GM23338 (cell line): ENCODE data around the gene CTF1. TPM values are rescaled to one million over a fixed set of nuclear protein-coding genes. Genes with fewer than 3 reads are reported as not detected.

Experiments used
- ATAC-seq: fragments of 200-7000 bp; cut with Tn5 transposase; 3 replicates; pipeline ENCODE4 v1.9.1; 2020
- DNase-seq: peaks from one replicate; pipeline ENCODE4 v3.0.0-alpha.2; 2015; ENCODE audit warnings: low spot score
- H2AFZ ChIP-seq: fragments of 200-600 bp; sonication (generic); 2 replicates; pipeline ENCODE4 v1.8.0; 2016; ENCODE audit warnings: antibody characterized with exemption, mild to moderate bottlenecking, moderate library complexity
- H3F3A ChIP-seq: fragments of 200-600 bp; sonication (generic); replicated peaks from 2 replicates; pipeline ENCODE4 v1.8.0; 2017; ENCODE audit warnings: antibody characterized with exemption, mixed run types, low read depth
- H3K27ac ChIP-seq: fragments of 200-600 bp; sonication (generic); 2 replicates; pipeline ENCODE4 v1.6.1; 2016; ENCODE audit warnings: low read depth
- H3K27me3 ChIP-seq: fragments of 200-600 bp; sonication (generic); 2 replicates; pipeline ENCODE4 v1.8.0; 2016; ENCODE audit warnings: mild to moderate bottlenecking, mixed run types, moderate library complexity; ENCODE audit not compliant: insufficient read depth
- H3K36me3 ChIP-seq: fragments of 200-600 bp; sonication (generic); 2 replicates; pipeline ENCODE4 v1.8.0; 2016; ENCODE audit warnings: mild to moderate bottlenecking; ENCODE audit not compliant: insufficient read depth
- H3K4me1 ChIP-seq: fragments of 200-600 bp; sonication (generic); 2 replicates; pipeline ENCODE4 v1.8.0; 2016; ENCODE audit warnings: mild to moderate bottlenecking, moderate library complexity; ENCODE audit not compliant: insufficient read depth
- H3K4me2 ChIP-seq: fragments of 200-600 bp; sonication (generic); 2 replicates; pipeline ENCODE4 v1.7.1; 2017; ENCODE audit warnings: mixed run types
- H3K4me3 ChIP-seq: fragments of 200-600 bp; sonication (generic); 2 replicates; pipeline ENCODE4 v1.6.1; 2016; ENCODE audit warnings: mixed run types
- H3K79me2 ChIP-seq: fragments of 200-600 bp; sonication (generic); replicated peaks from 2 replicates; pipeline ENCODE4 v1.8.0; 2017; ENCODE audit warnings: mild to moderate bottlenecking; ENCODE audit not compliant: insufficient read depth
- H3K9me2 ChIP-seq: fragments of 200-600 bp; sonication (generic); 2 replicates; pipeline ENCODE4 v1.8.0; 2017; ENCODE audit not compliant: insufficient read depth
- H4K20me1 ChIP-seq: fragments of 200-600 bp; sonication (generic); replicated peaks from 2 replicates; pipeline ENCODE4 v1.8.0; 2017; ENCODE audit warnings: mild to moderate bottlenecking; ENCODE audit not compliant: insufficient read depth
- H3K27ac Mint-ChIP-seq: 2 replicates; pipeline ENCODE4 v1.8.0; 2020; ENCODE audit warnings: inconsistent platforms, mild to moderate bottlenecking, moderate library complexity, mixed read lengths
- H3K27me3 Mint-ChIP-seq: 3 replicates; pipeline ENCODE4 v1.8.0; 2022; ENCODE audit warnings: low read depth, mild to moderate bottlenecking, moderate library complexity, mixed read lengths, inconsistent platforms; ENCODE audit not compliant: insufficient read depth, poor library complexity
- H3K36me3 Mint-ChIP-seq: 3 replicates; pipeline ENCODE4 v1.8.0; 2021; ENCODE audit warnings: low read depth, mild to moderate bottlenecking, inconsistent platforms, moderate library complexity, mixed read lengths
- H3K4me1 Mint-ChIP-seq: 3 replicates; pipeline ENCODE4 v1.8.0; 2020; ENCODE audit warnings: mild to moderate bottlenecking, inconsistent platforms, mixed read lengths
- H3K4me3 Mint-ChIP-seq: 3 replicates; pipeline ENCODE4 v1.8.0; 2021; ENCODE audit warnings: moderate library complexity, mild to moderate bottlenecking, inconsistent platforms, mixed read lengths
- H3K9me3 Mint-ChIP-seq: 3 replicates; pipeline ENCODE4 v1.8.0; 2020; ENCODE audit warnings: moderate library complexity, mild to moderate bottlenecking, inconsistent platforms, mixed read lengths
- CREB1 ChIP-seq: fragments of 250-450 bp; sonication (Bioruptor Pico); IDR thresholded peaks from 2 replicates; pipeline ENCODE4 v1.5.0; 2020; ENCODE audit warnings: low read depth, mild to moderate bottlenecking, moderate library complexity
- EZH2phosphoT487 ChIP-seq: fragments of 200-600 bp; sonication (generic); IDR thresholded peaks from one replicate; pipeline ENCODE4 v1.8.1; 2018; ENCODE audit warnings: antibody characterized with exemption; ENCODE audit not compliant: unreplicated experiment
- JUNB ChIP-seq: IDR thresholded peaks from one replicate; pipeline ENCODE4 v1.6.1; 2016; ENCODE audit warnings: antibody characterized with exemption; ENCODE audit not compliant: unreplicated experiment
- NANOG ChIP-seq: IDR thresholded peaks from 2 replicates; pipeline ENCODE4 v1.6.1; 2016; ENCODE audit warnings: antibody characterized with exemption, borderline replicate concordance
- ZNF114 ChIP-seq: fragments of 250-450 bp; sonication (Bioruptor Pico); IDR thresholded peaks from 2 replicates; pipeline ENCODE4 v1.5.0; 2020; ENCODE audit warnings: mild to moderate bottlenecking, moderate library complexity
- ZNF331 ChIP-seq: fragments of 250-450 bp; sonication (Bioruptor Pico); IDR thresholded peaks from 2 replicates; pipeline ENCODE4 v1.5.0; 2020; ENCODE audit warnings: low read depth, mild to moderate bottlenecking, moderate library complexity
- microRNA counts: library from miRNA; unstranded; fragments of <30 nt; microRNA quantifications from one replicate; lab custom pipeline; 2017
- microRNA-seq: library from miRNA; unstranded; fragments of <30 nt; microRNA quantifications from one replicate; pipeline ENCODE4, GENCODE V29; 2017
- polyA plus RNA-seq: library from polyadenylated mRNA; unstranded; fragments of >200 nt; fragmentation: Nextera tagmentation; extraction: Ambion mirVana; gene quantifications from 2 replicates; pipeline ENCODE4 v1.2.1, GENCODE V29; 2016
- small RNA-seq: library from RNA; depleted of rRNA; stranded (forward); fragments of <200 nt; gene quantifications from one replicate; pipeline ENCODE3, GENCODE V24; 2014; ENCODE audit warnings: low replicate concordance
- total RNA-seq: library from RNA; depleted of rRNA; stranded (reverse); fragments of >200 nt; shearing (Covaris generic); gene quantifications from 2 replicates; pipeline ENCODE4 v1.2.3, GENCODE V29; 2014; rRNA removed
- TF ChIP-seq, protein P1 (sequence below): fragments of 250-450 bp; sonication (Bioruptor Pico); IDR thresholded peaks from 2 replicates; pipeline ENCODE4 v1.5.0; 2020; ENCODE audit warnings: mild to moderate bottlenecking, moderate library complexity

CTF1 gene
- total and polyA plus RNA-seq, 2 experiments from 2014 or later, result 0.24 to 0.52 TPM

DNA sequence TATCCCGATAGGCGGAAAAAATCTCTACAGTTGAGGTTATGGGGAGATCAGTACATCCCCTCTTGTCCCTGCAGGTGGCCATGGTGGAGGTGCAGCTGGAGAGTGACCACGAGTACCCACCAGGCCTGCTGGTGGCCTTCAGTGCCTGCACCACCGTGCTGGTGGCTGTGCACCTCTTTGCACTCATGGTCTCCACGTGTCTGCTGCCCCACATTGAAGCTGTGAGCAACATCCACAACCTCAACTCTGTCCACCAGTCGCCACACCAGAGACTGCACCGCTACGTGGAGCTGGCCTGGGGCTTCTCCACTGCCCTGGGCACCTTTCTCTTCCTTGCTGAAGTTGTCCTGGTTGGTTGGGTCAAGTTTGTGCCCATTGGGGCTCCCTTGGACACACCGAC is 56.7 kb downstream of the CTF1 start:
- no peaks in the 10 kb centered on the region for H3K9me2 ChIP-seq
- H3K4me2 ChIP-seq, result no peak overlapping the region
- Mint-ChIP-seq H3K4me3 (no peak overlapping the region), H3K4me1 (peaks cover 18% of the 10 kb centered on the region), H3K27me3 (peaks cover 19% of the 10 kb centered on the region), H3K9me3 (no peaks in the 10 kb centered on the region), H3K27ac (no peak overlapping the region), H3K36me3 (no peaks in the 10 kb centered on the region)
- no peaks in the 10 kb centered on the region; the same call in 1 of the 2 replicates for H3K36me3 ChIP-seq
- no peak for ATAC-seq
- H2AFZ ChIP-seq, result no peak overlapping the region
- no peak for DNase-seq
- H4K20me1 ChIP-seq, result 0 out of 2 replicates have a peak, but pooled peaks cover 3% of the 10 kb centered on the region
- no peaks in the 10 kb centered on the region for H3K27me3 ChIP-seq
- no peaks in the 10 kb centered on the region for H3K79me2 ChIP-seq
- H3F3A ChIP-seq, result peaks cover 21% of the 10 kb centered on the region
- no peak overlapping the region for H3K27ac ChIP-seq
- H3K4me1 ChIP-seq, result peaks cover 7% of the 10 kb centered on the region; the same call in 1 of the 2 replicates
- H3K4me3 ChIP-seq, result no peak overlapping the region
- TF ChIP-seq, protein P1, sequence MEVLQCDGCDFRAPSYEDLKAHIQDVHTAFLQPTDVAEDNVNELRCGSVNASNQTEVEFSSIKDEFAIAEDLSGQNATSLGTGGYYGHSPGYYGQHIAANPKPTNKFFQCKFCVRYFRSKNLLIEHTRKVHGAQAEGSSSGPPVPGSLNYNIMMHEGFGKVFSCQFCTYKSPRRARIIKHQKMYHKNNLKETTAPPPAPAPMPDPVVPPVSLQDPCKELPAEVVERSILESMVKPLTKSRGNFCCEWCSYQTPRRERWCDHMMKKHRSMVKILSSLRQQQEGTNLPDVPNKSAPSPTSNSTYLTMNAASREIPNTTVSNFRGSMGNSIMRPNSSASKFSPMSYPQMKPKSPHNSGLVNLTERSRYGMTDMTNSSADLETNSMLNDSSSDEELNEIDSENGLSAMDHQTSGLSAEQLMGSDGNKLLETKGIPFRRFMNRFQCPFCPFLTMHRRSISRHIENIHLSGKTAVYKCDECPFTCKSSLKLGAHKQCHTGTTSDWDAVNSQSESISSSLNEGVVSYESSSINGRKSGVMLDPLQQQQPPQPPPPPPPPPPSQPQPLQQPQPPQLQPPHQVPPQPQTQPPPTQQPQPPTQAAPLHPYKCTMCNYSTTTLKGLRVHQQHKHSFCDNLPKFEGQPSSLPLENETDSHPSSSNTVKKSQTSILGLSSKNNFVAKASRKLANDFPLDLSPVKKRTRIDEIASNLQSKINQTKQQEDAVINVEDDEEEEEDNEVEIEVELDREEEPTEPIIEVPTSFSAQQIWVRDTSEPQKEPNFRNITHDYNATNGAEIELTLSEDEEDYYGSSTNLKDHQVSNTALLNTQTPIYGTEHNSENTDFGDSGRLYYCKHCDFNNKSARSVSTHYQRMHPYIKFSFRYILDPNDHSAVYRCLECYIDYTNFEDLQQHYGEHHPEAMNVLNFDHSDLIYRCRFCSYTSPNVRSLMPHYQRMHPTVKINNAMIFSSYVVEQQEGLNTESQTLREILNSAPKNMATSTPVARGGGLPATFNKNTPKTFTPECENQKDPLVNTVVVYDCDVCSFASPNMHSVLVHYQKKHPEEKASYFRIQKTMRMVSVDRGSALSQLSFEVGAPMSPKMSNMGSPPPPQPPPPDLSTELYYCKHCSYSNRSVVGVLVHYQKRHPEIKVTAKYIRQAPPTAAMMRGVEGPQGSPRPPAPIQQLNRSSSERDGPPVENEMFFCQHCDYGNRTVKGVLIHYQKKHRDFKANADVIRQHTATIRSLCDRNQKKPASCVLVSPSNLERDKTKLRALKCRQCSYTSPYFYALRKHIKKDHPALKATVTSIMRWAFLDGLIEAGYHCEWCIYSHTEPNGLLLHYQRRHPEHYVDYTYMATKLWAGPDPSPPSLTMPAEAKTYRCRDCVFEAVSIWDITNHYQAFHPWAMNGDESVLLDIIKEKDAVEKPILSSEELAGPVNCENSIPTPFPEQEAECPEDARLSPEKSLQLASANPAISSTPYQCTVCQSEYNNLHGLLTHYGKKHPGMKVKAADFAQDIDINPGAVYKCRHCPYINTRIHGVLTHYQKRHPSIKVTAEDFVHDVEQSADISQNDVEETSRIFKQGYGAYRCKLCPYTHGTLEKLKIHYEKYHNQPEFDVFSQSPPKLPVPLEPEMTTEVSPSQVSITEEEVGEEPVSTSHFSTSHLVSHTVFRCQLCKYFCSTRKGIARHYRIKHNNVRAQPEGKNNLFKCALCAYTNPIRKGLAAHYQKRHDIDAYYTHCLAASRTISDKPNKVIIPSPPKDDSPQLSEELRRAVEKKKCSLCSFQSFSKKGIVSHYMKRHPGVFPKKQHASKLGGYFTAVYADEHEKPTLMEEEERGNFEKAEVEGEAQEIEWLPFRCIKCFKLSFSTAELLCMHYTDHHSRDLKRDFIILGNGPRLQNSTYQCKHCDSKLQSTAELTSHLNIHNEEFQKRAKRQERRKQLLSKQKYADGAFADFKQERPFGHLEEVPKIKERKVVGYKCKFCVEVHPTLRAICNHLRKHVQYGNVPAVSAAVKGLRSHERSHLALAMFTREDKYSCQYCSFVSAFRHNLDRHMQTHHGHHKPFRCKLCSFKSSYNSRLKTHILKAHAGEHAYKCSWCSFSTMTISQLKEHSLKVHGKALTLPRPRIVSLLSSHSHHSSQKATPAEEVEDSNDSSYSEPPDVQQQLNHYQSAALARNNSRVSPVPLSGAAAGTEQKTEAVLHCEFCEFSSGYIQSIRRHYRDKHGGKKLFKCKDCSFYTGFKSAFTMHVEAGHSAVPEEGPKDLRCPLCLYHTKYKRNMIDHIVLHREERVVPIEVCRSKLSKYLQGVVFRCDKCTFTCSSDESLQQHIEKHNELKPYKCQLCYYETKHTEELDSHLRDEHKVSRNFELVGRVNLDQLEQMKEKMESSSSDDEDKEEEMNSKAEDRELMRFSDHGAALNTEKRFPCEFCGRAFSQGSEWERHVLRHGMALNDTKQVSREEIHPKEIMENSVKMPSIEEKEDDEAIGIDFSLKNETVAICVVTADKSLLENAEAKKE, result no peak
- TF ChIP-seq EZH2phosphoT487 (no peak), ZNF114 (CRISPR knock-in tag) (no peak), CREB1 (CRISPR knock-in tag) (no peak), ZNF331 (no peak), NANOG (no peak), JUNB (no peak)

MicroRNA genes within 50 kb of the gene (microRNA counts, 767-probe panel; counts per million panel counts)
- microRNA hsa-miR-762 (lab: Ali Mortazavi, UCI), result not detected

Small RNA genes within 50 kb of the gene (microRNA-seq; reads per million reads assigned to microRNA genes)
- gene MIR4519 (not detected), gene MIR762 (not detected)

Small RNA genes within 50 kb of the gene (small RNA-seq; reads per million reads assigned to genes)
- not detected for gene AC135048.1
- not detected for gene MIR4519
- gene MIR762, result not detected

Other genes with a start within 250 kb of the CTF1 start
- 4.6 and 8.9 TPM in 2 replicates for gene PRR14, start 245.7 kb upstream of the CTF1 start, total RNA-seq
- 12.7 and 13.0 TPM in 2 replicates for gene PRR14, start 245.7 kb upstream of the CTF1 start, polyA plus RNA-seq
- 5.2 and 7.2 TPM in 2 replicates for gene FBRS, start 238.2 kb upstream of the CTF1 start, total RNA-seq
- 2.3 and 2.7 TPM in 2 replicates for gene FBRS, start 238.2 kb upstream of the CTF1 start, polyA plus RNA-seq
- 38.4 and 44.3 TPM in 2 replicates for gene SRCAP, start 197.4 kb upstream of the CTF1 start, total RNA-seq
- 14.1 and 15.3 TPM in 2 replicates for gene SRCAP, start 197.4 kb upstream of the CTF1 start, polyA plus RNA-seq
- gene PHKG2, start 148.2 kb upstream of the CTF1 start, total RNA-seq, result 27.0 and 31.3 TPM in 2 replicates
- gene PHKG2, start 148.2 kb upstream of the CTF1 start, polyA plus RNA-seq, result 26.9 and 28.1 TPM in 2 replicates
- 2.2 and 2.7 TPM in 2 replicates for gene CFAP119, start 134.6 kb upstream of the CTF1 start, total RNA-seq
- 4.4 and 5.2 TPM in 2 replicates for gene CFAP119, start 134.6 kb upstream of the CTF1 start, polyA plus RNA-seq
- gene RNF40, start 134.3 kb upstream of the CTF1 start, total RNA-seq, result 78.5 and 80.2 TPM in 2 replicates
- gene RNF40, start 134.3 kb upstream of the CTF1 start, polyA plus RNA-seq, result 32.6 and 36.0 TPM in 2 replicates
- gene ZNF629, start 109.4 kb upstream of the CTF1 start, total RNA-seq, result 18.5 and 20.3 TPM in 2 replicates
- gene ZNF629, start 109.4 kb upstream of the CTF1 start, polyA plus RNA-seq, result 3.9 and 4.1 TPM in 2 replicates
- 17.5 and 20.4 TPM in 2 replicates for gene BCL7C, start 2.5 kb upstream of the CTF1 start, total RNA-seq
- gene BCL7C, start 2.5 kb upstream of the CTF1 start, polyA plus RNA-seq, result 21.8 and 22.1 TPM in 2 replicates
- gene FBXL19, start 27.0 kb downstream of the CTF1 start, total RNA-seq, result 63.5 and 71.5 TPM in 2 replicates
- gene FBXL19, start 27.0 kb downstream of the CTF1 start, polyA plus RNA-seq, result 12.5 and 16.4 TPM in 2 replicates
- 14.9 and 15.9 TPM in 2 replicates for gene ORAI3, start 52.5 kb downstream of the CTF1 start, total RNA-seq
- gene ORAI3, start 52.5 kb downstream of the CTF1 start, polyA plus RNA-seq, result 6.9 and 9.8 TPM in 2 replicates
- gene SETD1A, start 61.1 kb downstream of the CTF1 start, total RNA-seq, result 14.5 and 21.9 TPM in 2 replicates
- 10.8 and 10.9 TPM in 2 replicates for gene SETD1A, start 61.1 kb downstream of the CTF1 start, polyA plus RNA-seq
- gene HSD3B7, start 88.6 kb downstream of the CTF1 start, total RNA-seq, result 6.4 and 12.2 TPM in 2 replicates
- 4.3 TPM in 2 replicates for gene HSD3B7, start 88.6 kb downstream of the CTF1 start, polyA plus RNA-seq
- gene STX1B, start 114.0 kb downstream of the CTF1 start, total RNA-seq, result 7.2 and 9.5 TPM in 2 replicates
- gene STX1B, start 114.0 kb downstream of the CTF1 start, polyA plus RNA-seq, result 1.7 and 2.5 TPM in 2 replicates
- gene STX4, start 136.9 kb downstream of the CTF1 start, total RNA-seq, result 13.0 TPM in 2 replicates
- gene STX4, start 136.9 kb downstream of the CTF1 start, polyA plus RNA-seq, result 39.3 and 40.8 TPM in 2 replicates
- gene ZNF668, start 177.6 kb downstream of the CTF1 start, total RNA-seq, result 13.1 and 20.6 TPM in 2 replicates
- gene ZNF668, start 177.6 kb downstream of the CTF1 start, polyA plus RNA-seq, result 6.2 and 6.5 TPM in 2 replicates
- gene ZNF646, start 177.8 kb downstream of the CTF1 start, total RNA-seq, result 19.3 and 29.3 TPM in 2 replicates
- 5.3 and 6.3 TPM in 2 replicates for gene ZNF646, start 177.8 kb downstream of the CTF1 start, polyA plus RNA-seq
- gene PRSS53, start 192.3 kb downstream of the CTF1 start, total RNA-seq, result 1.6 and 2.7 TPM in 2 replicates
- 0.16 and 0.36 TPM in 2 replicates for gene PRSS53, start 192.3 kb downstream of the CTF1 start, polyA plus RNA-seq
- 100 and 106 TPM in 2 replicates for gene VKORC1, start 198.2 kb downstream of the CTF1 start, total RNA-seq
- 89.6 and 96.5 TPM in 2 replicates for gene VKORC1, start 198.2 kb downstream of the CTF1 start, polyA plus RNA-seq
- 58.9 and 71.2 TPM in 2 replicates for gene BCKDK, start 211.8 kb downstream of the CTF1 start, total RNA-seq
- gene BCKDK, start 211.8 kb downstream of the CTF1 start, polyA plus RNA-seq, result 35.9 and 36.1 TPM in 2 replicates
- gene KAT8, start 221.1 kb downstream of the CTF1 start, total RNA-seq, result 84.8 and 85.4 TPM in 2 replicates
- gene KAT8, start 221.1 kb downstream of the CTF1 start, polyA plus RNA-seq, result 47.6 and 50.9 TPM in 2 replicates
- gene PRSS8, start 239.1 kb downstream of the CTF1 start, total RNA-seq, result 75.9 and 77.0 TPM in 2 replicates
- 59.2 and 65.3 TPM in 2 replicates for gene PRSS8, start 239.1 kb downstream of the CTF1 start, polyA plus RNA-seq